Loucy (cell line): ENCODE results near the gene CEP55.

Experiments
- EZH2phosphoT487 ChIP-seq: fragments of 200-600 bp; IDR thresholded peaks from 2 replicates; pipeline ENCODE4 v1.6.1; 2018; ENCODE audit warnings: antibody characterized with exemption, mild to moderate bottlenecking, moderate library complexity, borderline replicate concordance
- TF ChIP-seq, protein P1 (sequence below): fragments of 200-600 bp; sonication (generic); conservative IDR thresholded peaks from 2 replicates; pipeline ENCODE4 v1.5.1; 2014; ENCODE audit warnings: mild to moderate bottlenecking, antibody characterized with exemption, low read length

GRCh38 chr10:93473804-93474472 lies 22.5 kb upstream of the CEP55 start:
- TF ChIP-seq, protein P1, sequence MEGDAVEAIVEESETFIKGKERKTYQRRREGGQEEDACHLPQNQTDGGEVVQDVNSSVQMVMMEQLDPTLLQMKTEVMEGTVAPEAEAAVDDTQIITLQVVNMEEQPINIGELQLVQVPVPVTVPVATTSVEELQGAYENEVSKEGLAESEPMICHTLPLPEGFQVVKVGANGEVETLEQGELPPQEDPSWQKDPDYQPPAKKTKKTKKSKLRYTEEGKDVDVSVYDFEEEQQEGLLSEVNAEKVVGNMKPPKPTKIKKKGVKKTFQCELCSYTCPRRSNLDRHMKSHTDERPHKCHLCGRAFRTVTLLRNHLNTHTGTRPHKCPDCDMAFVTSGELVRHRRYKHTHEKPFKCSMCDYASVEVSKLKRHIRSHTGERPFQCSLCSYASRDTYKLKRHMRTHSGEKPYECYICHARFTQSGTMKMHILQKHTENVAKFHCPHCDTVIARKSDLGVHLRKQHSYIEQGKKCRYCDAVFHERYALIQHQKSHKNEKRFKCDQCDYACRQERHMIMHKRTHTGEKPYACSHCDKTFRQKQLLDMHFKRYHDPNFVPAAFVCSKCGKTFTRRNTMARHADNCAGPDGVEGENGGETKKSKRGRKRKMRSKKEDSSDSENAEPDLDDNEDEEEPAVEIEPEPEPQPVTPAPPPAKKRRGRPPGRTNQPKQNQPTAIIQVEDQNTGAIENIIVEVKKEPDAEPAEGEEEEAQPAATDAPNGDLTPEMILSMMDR: no peak
- no peak for TF ChIP-seq EZH2phosphoT487
